HEK293 (cell line): ENCODE results near the gene NLGN2.

Experiments used
- EGR2 ChIP-seq: fragments of 450-650 bp; formaldehyde crosslinking; IDR thresholded peaks from 2 replicates; pipeline ENCODE4 v1.5.1; 2016; ENCODE audit warnings: low read depth, missing biosample characterization, missing genetic modification characterization
- PRDM4 ChIP-seq: fragments of 450-650 bp; formaldehyde crosslinking; IDR thresholded peaks from 2 replicates; pipeline ENCODE4 v1.5.1; 2017; ENCODE audit warnings: missing biosample characterization, missing genetic modification characterization
- PRDM6 ChIP-seq: fragments of 450-650 bp; formaldehyde crosslinking; IDR thresholded peaks from 2 replicates; pipeline ENCODE4 v1.5.1; 2017; ENCODE audit warnings: missing biosample characterization, missing genetic modification characterization
- TRIM28 ChIP-seq: IDR thresholded peaks from 2 replicates; pipeline ENCODE4 v1.6.1; 2011; ENCODE audit warnings: low read length, control low read depth, borderline replicate concordance
- ZBTB17 ChIP-seq: fragments of 450-650 bp; formaldehyde crosslinking; IDR thresholded peaks from 2 replicates; pipeline ENCODE4 v1.5.1; 2016; ENCODE audit warnings: missing biosample characterization, missing genetic modification characterization
- ZNF202 ChIP-seq: fragments of 450-650 bp; formaldehyde crosslinking; IDR thresholded peaks from 2 replicates; pipeline ENCODE4 v1.5.1; 2016; ENCODE audit warnings: missing biosample characterization, missing genetic modification characterization, borderline replicate concordance
- ZNF24 ChIP-seq: fragments of 450-650 bp; formaldehyde crosslinking; IDR thresholded peaks from 2 replicates; pipeline ENCODE4 v1.5.1; 2016; ENCODE audit warnings: missing biosample characterization, missing genetic modification characterization
- ZNF362 ChIP-seq: fragments of 450-650 bp; formaldehyde crosslinking; IDR thresholded peaks from 2 replicates; pipeline ENCODE4 v1.5.1; 2016; ENCODE audit warnings: missing biosample characterization, missing genetic modification characterization
- ZNF391 ChIP-seq: fragments of 450-650 bp; formaldehyde crosslinking; IDR thresholded peaks from 2 replicates; pipeline ENCODE4 v1.5.1; 2016; ENCODE audit warnings: low read depth, missing biosample characterization, missing genetic modification characterization, borderline replicate concordance
- ZNF394 ChIP-seq: fragments of 450-650 bp; formaldehyde crosslinking; IDR thresholded peaks from 2 replicates; pipeline ENCODE4 v1.5.1; 2016; ENCODE audit warnings: missing biosample characterization, missing genetic modification characterization, mild to moderate bottlenecking, moderate library complexity, borderline replicate concordance
- ZNF571 ChIP-seq: fragments of 450-650 bp; formaldehyde crosslinking; IDR thresholded peaks from 2 replicates; pipeline ENCODE4 v1.5.0; 2017; ENCODE audit warnings: missing biosample characterization, missing genetic modification characterization
- ZNF624 ChIP-seq: fragments of 450-650 bp; formaldehyde crosslinking; IDR thresholded peaks from 2 replicates; pipeline ENCODE4 v1.5.1; 2017; ENCODE audit warnings: missing biosample characterization, missing genetic modification characterization
- ZNF747 ChIP-seq: fragments of 450-650 bp; formaldehyde crosslinking; IDR thresholded peaks from 2 replicates; pipeline ENCODE4 v1.5.1; 2016; ENCODE audit warnings: missing biosample characterization, missing genetic modification characterization
- TF ChIP-seq, protein P1 (sequence below): fragments of 450-650 bp; formaldehyde crosslinking; IDR thresholded peaks from 2 replicates; pipeline ENCODE4 v1.5.1; 2016; ENCODE audit warnings: missing biosample characterization, missing genetic modification characterization
- TF ChIP-seq, protein P2 (sequence below): fragments of 450-650 bp; formaldehyde crosslinking; IDR thresholded peaks from 2 replicates; pipeline ENCODE4 v1.5.1; 2016; ENCODE audit warnings: missing biosample characterization, missing genetic modification characterization, borderline replicate concordance
- TF ChIP-seq, protein P3 (sequence below): fragments of 450-650 bp; formaldehyde crosslinking; conservative IDR thresholded peaks from 2 replicates; pipeline ENCODE4 v1.5.1; 2016; ENCODE audit warnings: low read depth, missing biosample characterization, missing genetic modification characterization
- TF ChIP-seq, protein P4 (sequence below): fragments of 450-650 bp; formaldehyde crosslinking; IDR thresholded peaks from 2 replicates; pipeline ENCODE4 v1.5.1; 2016; ENCODE audit warnings: missing biosample characterization, missing genetic modification characterization
- TF ChIP-seq, protein P5 (sequence below): fragments of 450-650 bp; formaldehyde crosslinking; IDR thresholded peaks from 2 replicates; pipeline ENCODE4 v1.5.1; 2016; ENCODE audit warnings: missing biosample characterization, missing genetic modification characterization, borderline replicate concordance

Gene NLGN2

DNA sequence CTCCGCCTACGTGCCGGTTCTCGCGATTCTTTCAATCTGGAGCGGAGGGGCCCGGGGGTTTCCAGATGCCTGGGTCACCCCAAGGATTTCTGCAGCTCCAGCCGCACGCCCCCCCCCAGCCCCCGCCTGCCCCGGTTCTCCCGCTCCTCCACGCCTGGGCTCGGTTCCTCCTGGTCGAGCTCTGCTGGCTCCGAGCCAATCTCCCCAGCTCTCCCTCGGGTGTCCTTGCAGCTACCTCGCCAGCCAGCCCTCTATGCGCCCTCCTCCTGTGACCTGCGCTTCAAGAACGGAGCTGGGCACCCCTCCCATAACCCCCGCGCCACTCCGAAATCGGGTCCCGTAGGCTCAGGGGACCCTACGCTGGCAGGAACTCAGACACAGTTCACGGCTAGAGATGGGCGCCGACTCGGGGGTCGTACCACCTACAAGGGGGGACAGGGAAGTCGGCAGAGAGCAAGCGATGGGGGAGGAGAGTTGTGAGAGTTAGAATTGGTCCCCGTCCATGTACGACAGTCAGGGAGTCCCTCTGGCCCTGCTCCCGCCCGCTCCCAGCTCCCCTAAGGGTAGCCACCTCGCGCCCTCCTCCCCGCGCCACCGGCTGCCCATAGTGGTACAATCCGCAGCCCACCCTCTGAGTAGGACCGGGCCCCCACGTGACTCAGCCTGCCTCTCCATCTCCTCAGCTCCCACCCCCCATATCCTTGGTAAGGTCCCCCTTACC, 32.6 kb downstream of the NLGN2 start (continued):
- TF ChIP-seq, protein P1, sequence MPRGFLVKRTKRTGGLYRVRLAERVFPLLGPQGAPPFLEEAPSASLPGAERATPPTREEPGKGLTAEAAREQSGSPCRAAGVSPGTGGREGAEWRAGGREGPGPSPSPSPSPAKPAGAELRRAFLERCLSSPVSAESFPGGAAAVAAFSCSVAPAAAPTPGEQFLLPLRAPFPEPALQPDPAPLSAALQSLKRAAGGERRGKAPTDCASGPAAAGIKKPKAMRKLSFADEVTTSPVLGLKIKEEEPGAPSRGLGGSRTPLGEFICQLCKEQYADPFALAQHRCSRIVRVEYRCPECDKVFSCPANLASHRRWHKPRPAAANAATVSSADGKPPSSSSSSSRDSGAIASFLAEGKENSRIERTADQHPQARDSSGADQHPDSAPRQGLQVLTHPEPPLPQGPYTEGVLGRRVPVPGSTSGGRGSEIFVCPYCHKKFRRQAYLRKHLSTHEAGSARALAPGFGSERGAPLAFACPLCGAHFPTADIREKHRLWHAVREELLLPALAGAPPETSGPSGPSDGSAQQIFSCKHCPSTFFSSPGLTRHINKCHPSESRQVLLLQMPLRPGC (tag by site-specific recombination) = no peak
- TF ChIP-seq, protein P2, sequence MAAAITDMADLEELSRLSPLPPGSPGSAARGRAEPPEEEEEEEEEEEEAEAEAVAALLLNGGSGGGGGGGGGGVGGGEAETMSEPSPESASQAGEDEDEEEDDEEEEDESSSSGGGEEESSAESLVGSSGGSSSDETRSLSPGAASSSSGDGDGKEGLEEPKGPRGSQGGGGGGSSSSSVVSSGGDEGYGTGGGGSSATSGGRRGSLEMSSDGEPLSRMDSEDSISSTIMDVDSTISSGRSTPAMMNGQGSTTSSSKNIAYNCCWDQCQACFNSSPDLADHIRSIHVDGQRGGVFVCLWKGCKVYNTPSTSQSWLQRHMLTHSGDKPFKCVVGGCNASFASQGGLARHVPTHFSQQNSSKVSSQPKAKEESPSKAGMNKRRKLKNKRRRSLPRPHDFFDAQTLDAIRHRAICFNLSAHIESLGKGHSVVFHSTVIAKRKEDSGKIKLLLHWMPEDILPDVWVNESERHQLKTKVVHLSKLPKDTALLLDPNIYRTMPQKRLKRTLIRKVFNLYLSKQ (tag by site-specific recombination) = 0 out of 2 replicates have a peak, but pooled peaks have one; percentile 57
- no peak for TF ChIP-seq ZNF362 (tag by site-specific recombination)
- peak; percentile 86 for TF ChIP-seq ZBTB17 (tag by site-specific recombination)
- TF ChIP-seq, protein P3, sequence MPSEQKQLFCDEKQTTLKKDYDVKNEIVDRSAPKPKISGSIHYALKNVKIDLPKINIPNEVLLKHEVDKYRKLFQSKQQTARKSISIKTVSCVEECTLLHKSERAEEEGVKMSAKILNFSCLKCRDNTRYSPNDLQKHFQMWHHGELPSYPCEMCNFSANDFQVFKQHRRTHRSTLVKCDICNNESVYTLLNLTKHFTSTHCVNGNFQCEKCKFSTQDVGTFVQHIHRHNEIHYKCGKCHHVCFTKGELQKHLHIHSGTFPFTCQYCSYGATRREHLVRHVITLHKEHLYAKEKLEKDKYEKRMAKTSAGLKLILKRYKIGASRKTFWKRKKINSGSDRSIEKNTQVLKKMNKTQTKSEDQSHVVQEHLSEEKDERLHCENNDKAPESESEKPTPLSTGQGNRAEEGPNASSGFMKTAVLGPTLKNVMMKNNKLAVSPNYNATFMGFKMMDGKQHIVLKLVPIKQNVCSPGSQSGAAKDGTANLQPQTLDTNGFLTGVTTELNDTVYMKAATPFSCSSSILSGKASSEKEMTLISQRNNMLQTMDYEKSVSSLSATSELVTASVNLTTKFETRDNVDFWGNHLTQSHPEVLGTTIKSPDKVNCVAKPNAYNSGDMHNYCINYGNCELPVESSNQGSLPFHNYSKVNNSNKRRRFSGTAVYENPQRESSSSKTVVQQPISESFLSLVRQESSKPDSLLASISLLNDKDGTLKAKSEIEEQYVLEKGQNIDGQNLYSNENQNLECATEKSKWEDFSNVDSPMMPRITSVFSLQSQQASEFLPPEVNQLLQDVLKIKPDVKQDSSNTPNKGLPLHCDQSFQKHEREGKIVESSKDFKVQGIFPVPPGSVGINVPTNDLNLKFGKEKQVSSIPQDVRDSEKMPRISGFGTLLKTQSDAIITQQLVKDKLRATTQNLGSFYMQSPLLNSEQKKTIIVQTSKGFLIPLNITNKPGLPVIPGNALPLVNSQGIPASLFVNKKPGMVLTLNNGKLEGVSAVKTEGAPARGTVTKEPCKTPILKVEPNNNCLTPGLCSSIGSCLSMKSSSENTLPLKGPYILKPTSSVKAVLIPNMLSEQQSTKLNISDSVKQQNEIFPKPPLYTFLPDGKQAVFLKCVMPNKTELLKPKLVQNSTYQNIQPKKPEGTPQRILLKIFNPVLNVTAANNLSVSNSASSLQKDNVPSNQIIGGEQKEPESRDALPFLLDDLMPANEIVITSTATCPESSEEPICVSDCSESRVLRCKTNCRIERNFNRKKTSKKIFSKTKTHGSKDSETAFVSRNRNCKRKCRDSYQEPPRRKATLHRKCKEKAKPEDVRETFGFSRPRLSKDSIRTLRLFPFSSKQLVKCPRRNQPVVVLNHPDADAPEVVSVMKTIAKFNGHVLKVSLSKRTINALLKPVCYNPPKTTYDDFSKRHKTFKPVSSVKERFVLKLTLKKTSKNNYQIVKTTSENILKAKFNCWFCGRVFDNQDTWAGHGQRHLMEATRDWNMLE (tag by site-specific recombination) = no peak; the same call in 1 of the 2 replicates
- peak; percentile 53; the same call in 1 of the 2 replicates for TF ChIP-seq ZNF394
- TF ChIP-seq ZNF747 (tag by site-specific recombination) = no peak
- TF ChIP-seq, protein P4, sequence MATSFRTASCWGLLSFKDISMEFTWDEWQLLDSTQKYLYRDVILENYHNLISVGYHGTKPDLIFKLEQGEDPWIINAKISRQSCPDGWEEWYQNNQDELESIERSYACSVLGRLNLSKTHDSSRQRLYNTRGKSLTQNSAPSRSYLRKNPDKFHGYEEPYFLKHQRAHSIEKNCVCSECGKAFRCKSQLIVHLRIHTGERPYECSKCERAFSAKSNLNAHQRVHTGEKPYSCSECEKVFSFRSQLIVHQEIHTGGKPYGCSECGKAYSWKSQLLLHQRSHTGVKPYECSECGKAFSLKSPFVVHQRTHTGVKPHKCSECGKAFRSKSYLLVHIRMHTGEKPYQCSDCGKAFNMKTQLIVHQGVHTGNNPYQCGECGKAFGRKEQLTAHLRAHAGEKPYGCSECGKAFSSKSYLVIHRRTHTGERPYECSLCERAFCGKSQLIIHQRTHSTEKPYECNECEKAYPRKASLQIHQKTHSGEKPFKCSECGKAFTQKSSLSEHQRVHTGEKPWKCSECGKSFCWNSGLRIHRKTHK (tag by site-specific recombination) = no peak
- no peak for TF ChIP-seq ZNF571 (tag by site-specific recombination)
- TF ChIP-seq, protein P5, sequence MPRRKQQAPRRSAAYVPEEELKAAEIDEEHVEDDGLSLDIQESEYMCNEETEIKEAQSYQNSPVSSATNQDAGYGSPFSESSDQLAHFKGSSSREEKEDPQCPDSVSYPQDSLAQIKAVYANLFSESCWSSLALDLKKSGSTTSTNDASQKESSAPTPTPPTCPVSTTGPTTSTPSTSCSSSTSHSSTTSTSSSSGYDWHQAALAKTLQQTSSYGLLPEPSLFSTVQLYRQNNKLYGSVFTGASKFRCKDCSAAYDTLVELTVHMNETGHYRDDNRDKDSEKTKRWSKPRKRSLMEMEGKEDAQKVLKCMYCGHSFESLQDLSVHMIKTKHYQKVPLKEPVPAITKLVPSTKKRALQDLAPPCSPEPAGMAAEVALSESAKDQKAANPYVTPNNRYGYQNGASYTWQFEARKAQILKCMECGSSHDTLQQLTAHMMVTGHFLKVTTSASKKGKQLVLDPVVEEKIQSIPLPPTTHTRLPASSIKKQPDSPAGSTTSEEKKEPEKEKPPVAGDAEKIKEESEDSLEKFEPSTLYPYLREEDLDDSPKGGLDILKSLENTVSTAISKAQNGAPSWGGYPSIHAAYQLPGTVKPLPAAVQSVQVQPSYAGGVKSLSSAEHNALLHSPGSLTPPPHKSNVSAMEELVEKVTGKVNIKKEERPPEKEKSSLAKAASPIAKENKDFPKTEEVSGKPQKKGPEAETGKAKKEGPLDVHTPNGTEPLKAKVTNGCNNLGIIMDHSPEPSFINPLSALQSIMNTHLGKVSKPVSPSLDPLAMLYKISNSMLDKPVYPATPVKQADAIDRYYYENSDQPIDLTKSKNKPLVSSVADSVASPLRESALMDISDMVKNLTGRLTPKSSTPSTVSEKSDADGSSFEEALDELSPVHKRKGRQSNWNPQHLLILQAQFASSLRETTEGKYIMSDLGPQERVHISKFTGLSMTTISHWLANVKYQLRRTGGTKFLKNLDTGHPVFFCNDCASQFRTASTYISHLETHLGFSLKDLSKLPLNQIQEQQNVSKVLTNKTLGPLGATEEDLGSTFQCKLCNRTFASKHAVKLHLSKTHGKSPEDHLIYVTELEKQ (tag by site-specific recombination) = peak; percentile 65; the same call in 1 of the 2 replicates
- no peak for TF ChIP-seq PRDM6 (tag by site-specific recombination)
- no peak for TF ChIP-seq ZNF202 (tag by site-specific recombination)
- no peak for TF ChIP-seq PRDM4
- TF ChIP-seq EGR2 (tag by site-specific recombination) = no peak
- TF ChIP-seq ZNF391 (tag by site-specific recombination) = peak; percentile 42; the same call in 1 of the 2 replicates
- TF ChIP-seq ZNF24 (tag by site-specific recombination) = peak; percentile 72; the same call in 1 of the 2 replicates
- TF ChIP-seq TRIM28 = no peak
- TF ChIP-seq ZNF624 (tag by site-specific recombination) = no peak
